Activated CD4-positive, alpha-beta T cell treated with anti-CD3 and anti-CD28 coated beads, Interleukin-2, Interleukin-6, amounts not matched to agents 100 ng/mL and 50 ng/mL, durations not matched to agents 16 hours and 8 hours (primary cell): Measurements from ENCODE around the gene CLEC11A.
A peak's percentile ranks its signal among the peaks of the same experiment; 100 is the strongest.

Experiments
- DNase-seq: peaks from one replicate; pipeline ENCODE4 v3.0.0-alpha.2; 2020

The CLEC11A gene, protein sequence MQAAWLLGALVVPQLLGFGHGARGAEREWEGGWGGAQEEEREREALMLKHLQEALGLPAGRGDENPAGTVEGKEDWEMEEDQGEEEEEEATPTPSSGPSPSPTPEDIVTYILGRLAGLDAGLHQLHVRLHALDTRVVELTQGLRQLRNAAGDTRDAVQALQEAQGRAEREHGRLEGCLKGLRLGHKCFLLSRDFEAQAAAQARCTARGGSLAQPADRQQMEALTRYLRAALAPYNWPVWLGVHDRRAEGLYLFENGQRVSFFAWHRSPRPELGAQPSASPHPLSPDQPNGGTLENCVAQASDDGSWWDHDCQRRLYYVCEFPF

DNA sequence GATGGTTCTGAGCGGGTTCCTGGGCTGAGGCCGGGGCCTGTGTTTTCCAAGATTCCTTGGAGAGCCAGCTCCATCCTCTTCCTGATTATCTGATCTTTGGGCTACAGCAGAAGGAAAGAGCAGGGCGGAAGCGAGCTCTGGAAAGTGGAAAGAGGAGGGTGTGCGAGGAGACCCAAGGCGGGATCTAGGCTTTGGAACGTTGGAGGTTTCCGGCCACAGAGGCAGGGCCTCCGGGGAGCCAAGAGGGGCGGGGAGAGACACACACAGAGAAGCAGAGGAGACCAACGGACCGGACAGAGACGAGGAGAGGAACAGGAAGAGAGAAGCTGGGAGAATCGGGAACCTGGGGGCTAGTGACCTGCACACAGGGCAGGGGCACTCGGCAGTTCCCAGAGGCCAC lies at the start of gene CLEC11A:
TSS of gene CLEC11A (plus strand) at position 296 of the 400 bp plus-strand sequence. CDS start 162 bp downstream, outside the sequence.
- no peak for DNase-seq

DNA sequence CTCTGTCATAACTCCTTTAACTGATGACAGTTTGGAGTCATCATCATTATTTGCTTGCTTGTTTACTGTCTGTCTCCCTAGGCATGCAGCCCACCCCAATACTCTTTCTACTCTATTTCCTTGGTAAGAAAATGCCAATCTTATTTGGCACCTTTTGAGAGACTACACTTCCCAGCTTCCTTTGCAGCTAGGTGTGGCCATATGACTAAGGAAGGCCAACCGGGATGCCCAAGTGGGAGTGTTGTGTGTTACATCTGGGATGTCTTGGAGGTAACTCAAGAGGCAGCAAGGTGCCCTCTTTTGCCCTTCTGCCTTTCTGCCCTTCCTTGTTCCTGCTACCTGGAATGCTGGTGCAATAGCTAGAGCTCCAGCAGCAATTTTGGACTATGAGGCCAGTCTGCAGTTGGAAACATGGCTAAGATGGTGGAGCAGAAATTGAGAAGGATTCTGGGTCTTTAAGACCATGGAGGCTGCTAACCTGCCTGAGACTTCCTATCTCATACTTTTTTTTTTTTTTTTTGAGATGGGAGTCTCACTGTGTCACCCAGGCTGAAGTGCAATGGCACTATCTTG lies 46.5 kb upstream of the CLEC11A start:
- DNase-seq, result no peak

DNA sequence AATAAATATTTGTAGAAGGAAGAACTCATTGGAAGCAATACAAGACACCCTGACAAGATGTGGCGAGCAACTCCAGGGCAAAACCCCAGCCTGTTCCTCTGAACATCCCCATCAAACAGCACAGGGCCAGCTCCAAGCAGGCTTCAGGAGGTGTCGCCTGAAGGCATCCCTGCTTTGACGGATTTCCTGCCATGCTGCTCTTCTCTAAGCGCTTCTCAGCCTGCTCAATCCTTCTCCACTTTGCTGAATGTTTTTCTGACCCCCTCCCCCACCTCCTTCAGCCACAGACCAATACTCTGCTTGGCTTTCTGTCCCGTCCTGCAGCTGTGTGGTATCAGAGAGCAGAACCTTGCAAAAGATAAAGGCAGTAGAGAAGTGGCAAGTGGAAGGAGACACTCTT lies 45.5 kb upstream of the CLEC11A start:
- no peak for DNase-seq

GRCh38 chr19:50678323-50678722 lies 44.8 kb upstream of the CLEC11A start:
- DNase-seq, result no peak

- DNase-seq, result peak; percentile 89
Observed at GRCh38 chr19:50679177-50680125, 43.7 kb upstream of the CLEC11A start.

DNA sequence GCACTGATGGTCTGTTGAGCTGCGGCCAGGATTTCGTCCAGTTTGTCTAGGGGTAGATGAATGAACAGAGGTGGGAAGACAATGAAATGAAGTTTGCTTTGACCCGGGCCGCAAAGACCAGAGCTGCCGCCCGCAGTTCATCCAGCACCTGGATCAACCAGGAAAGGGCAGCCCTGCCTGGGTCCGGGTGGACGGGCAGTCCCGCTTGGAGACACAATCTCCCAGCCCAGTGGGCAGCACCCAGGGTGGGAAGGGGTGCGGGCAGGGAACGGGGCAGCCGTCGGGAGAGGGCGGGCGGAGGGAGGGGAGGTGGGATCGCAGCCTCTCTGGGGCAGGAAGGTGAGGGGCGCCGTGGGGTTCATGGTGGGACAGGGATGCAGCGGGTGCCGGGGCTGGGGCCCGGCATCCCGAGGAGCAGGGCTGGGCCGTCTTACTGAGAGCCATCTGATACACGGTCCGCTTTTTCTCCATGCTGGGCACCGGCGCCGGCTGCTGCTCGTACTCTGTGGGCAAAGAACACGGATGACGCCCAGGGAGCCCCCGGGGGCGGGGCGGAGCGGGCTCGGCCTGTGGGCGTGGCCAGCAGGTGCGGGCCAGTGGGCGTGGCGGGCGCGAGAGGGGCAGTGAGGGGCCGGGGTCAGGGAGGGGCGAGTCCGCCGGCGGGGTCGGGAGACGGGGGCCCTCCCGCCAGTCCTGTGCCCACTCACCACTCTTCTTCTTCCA lies 36.7 kb upstream of the CLEC11A start:
- no peak for DNase-seq

- no peak for DNase-seq
Observed at GRCh38 chr19:50688766-50689165, 34.4 kb upstream of the CLEC11A start.

GRCh38 chr19:50690439-50690838 lies 32.7 kb upstream of the CLEC11A start:
- no peak for DNase-seq

DNA sequence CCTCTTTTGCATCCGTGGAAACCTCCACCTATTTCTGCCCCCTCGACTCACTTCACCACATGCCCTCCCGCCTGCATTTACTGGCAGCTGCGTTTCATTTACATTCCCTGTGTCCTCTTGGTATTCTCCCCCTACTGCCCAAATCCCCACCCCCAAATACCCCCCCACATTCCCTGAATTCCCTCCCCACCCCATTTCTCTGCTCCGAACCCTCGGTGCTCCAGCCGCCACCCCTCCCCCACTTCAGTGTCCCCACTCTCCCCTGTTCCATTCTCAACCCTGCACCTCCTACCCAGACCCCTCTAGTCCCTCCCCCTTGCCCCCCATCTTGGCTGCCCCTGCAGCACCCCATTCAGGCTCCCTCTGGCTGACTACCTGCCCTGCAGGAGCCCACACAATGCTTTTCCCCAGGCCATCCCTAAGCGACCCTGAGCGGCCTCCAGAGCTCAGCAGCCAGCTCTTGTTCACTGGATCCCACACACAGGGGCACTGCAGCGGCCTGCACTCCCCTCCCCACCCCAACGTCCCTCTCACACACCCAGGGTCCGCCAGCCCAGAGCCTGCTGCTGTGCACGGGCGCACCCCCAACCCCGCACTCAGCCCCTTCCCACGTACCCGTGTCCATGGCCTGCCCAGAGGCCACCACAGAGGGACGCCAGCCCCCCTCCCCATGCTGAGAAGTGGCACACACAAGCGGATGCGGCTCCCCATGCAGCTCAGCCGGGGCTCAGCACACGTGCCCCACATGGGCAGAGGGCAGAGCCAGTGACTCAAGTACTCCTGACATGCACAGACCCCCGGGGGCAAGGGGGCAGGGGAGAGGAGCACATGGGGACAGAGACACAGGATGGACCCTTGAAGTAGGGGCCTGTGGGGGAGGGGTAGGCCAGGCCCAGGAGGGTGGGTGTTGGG lies 29.8 kb upstream of the CLEC11A start:
- no peak for DNase-seq

GRCh38 chr19:50694815-50695145 lies 28.4 kb upstream of the CLEC11A start:
- DNase-seq, result no peak

DNA sequence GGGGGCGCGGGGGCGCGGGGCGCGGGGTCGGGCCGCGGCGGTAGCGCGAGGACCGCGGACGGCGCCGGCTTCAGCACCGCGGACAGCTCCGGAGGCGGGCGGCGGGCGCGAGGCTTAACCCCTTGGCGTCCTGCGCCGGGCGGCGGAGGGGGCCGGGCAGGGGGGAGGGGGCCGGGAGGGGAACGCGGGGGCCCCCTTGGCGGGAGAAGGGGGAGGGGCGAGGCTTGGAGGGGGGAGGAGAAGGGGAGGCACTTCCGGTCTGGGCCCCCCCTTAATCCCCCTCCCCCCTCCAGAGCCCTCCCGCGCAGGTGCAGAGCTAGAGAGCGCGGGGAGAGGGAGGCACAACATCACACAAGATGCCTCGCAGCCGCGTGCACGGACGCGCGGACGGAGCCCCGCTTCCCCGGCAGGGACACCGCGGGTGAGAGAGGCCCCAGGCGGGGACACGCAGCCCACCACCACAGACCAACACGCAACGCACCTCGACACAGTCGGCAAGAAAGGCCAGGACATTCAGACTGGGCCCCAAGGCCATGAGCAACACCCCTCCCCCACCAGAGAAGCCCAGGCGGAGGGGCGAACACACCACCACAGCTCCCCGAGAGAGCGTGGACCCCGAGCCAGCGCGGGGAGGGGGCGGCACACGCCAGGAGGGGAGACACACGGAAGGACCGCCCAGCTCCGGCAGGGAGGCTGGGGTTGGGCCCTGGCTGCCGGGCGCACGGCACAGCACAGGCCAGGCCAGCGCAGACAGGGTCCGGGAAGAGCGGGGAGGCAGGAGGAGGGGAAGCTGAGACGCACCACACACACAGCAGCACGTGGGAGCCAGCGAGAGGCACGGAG lies 27.7 kb upstream of the CLEC11A start:
- peak; percentile 16 for DNase-seq

DNA sequence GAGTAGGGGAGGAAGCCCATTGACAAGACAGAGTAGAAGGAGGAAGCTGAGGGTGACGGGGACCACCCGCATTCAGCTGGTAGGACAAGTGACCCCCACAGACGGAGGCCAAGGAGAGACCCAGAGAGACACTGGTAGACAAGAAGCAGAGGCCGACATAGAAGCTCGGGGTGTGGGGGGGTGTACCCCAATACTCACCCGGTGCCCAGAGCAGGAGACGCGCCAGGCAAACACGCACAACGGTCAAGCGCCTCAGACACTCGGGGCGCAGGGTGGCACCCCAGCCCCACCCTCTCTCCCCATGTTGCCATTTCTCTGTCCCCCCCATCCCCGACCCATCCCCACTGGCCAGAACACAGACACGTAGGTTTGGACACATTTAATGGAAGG lies 27.1 kb upstream of the CLEC11A start:
- no peak for DNase-seq

DNA sequence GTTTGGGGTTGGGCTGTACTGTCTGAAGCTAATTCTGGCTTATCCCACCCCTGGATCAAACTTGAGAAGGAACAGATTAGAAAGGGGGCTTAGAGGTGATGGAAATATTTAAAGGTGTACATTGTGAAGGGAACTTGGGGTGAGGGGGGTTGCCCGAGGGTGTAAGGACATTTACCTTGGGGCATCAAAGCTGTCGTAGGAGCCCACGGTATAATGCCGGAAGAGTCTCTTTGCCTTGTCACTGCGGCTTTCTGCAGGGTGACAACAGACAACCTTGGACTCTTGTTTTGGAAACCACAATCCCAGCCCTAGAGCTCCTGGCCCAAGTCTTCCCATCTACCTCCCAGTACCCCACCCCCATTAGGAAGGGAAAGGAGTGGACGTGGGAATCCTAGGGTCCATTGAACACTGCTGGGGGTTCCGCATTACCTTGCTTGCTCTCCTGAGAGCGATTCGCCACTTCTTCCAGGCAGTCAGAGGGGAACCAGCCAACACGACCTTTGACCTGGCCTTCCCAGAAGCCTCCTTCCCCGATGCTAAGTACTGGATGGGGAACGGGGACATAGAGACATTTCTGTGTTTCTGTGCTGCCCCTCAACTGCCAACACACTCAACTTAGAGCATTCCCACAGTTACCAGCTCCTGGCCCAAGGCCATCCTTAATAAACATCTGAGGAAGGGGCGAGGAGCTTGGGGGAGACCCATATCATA lies 25.6 kb upstream of the CLEC11A start:
- no peak for DNase-seq

DNA sequence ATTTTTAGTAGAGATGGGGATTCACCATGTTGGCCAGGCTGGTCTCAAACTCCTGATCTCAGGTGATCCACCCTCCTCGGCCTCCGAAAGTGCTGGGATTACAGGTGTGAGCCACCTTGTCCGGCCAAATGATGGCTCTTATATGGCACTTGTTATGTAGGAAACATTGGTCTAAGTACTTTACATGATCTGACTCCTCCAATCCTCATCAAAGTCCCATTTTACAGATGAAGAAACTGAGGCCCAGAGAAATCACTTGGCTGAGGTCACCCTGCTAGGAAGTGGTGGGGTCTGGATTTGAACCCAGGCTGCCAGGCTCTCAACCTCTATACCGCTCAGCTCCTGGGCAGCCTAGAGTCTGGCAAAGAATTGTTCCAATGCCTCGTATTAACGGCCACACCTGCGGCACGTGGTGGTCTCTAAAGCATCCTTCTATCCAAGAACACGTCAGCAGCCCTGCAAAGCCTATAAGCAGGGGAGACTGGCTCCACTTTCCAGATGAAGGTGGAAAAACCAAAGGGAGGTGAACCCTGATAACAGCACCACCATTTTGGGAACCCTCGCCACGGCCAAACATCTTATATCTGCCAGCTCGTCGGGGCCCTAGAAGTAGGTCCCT lies 21.7 kb upstream of the CLEC11A start:
- no peak for DNase-seq

- no peak for DNase-seq
Observed at GRCh38 chr19:50702158-50702870, 20.9 kb upstream of the CLEC11A start.

DNA sequence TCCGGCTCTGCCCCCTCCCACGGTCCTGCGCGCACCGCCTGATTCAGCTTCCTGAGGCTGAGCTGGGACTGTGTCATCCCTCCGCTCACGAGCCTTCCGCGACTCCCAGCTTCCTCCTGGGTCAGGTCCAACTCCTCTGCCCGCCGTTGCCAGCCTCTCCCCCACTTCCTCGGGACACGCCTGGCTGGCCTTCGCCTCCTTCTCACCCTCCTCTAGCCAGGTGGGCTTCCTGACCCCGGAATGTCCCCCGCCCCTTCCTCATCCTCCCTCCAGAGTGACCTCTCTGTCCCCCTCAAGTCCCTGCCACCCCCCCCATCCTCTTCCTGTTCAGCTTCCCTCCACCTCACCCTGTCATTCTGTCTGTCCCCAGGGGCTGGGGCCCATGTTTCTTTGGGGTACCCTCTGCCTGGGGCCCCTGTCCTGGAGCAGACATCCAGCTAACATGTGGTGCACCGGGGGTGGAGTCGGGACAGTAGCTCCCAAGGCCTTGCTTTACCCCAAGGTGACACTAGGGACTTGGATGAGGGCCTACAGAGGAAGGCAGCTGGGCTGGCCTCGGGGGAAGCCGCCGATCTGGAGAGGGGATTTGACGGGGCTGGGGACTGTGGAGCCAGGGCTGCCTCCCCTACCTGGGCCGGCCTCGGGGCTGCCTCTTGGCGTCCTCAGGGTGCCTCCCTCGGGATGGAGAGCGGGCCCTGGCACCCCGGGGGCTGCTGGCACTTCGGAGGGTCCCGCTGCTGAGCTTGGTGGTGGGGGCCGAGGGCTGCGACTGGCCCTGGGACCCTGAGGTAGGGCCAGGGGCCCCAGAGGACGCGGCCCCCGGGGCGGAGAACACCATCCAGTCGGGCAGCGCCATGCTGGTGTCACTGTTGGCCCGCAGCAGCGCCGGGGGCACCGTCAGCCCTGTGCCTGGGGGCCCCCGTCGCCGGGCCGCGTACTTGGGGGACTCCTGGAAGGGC lies 20.0 kb upstream of the CLEC11A start:
- DNase-seq, result no peak

- no peak for DNase-seq
Observed at GRCh38 chr19:50703915-50704796, 19.0 kb upstream of the CLEC11A start.
